Thoracic aorta (tissue), 2 donors: ENCODE results near the gene FRRS1. TPM values are rescaled to one million over a fixed set of nuclear protein-coding genes. Genes with fewer than 3 reads are reported as not detected.

Source experiments
- ATAC-seq: fragments of 150-250 bp; one replicate; pipeline ENCODE4 v1.8.0; 2017; ENCODE audit warnings: low read depth; ENCODE audit not compliant: insufficient number of reproducible peaks, low FRiP score
- DNase-seq: peaks from one replicate; pipeline ENCODE4 v3.0.0-alpha.2; 2020; ENCODE audit warnings: low spot score
- H3K27ac ChIP-seq, 2 donors: fragments of 200-600 bp; sonication (generic); 1 replicate in 1 of 2; 2 replicates in 1 of 2; pipeline ENCODE4 v1.5.1; 2016; ENCODE audit warnings: mild to moderate bottlenecking in 2 of 2, moderate library complexity in 2 of 2
- H3K27me3 ChIP-seq: fragments of 200-600 bp; sonication (generic); replicated peaks from 2 replicates; pipeline ENCODE4 v1.6.0; 2016; ENCODE audit warnings: mild to moderate bottlenecking; ENCODE audit not compliant: insufficient read depth
- H3K36me3 ChIP-seq: fragments of 200-600 bp; sonication (generic); one replicate; pipeline ENCODE4 v1.5.1; 2016
- H3K4me1 ChIP-seq, 2 donors: fragments of 200-600 bp; sonication (generic); 1 replicate in 1 of 2; 2 replicates in 1 of 2; pipeline versions ENCODE4 v1.5.1 to v1.6.0; 2016; ENCODE audit warnings: low read depth in 2 of 2, mild to moderate bottlenecking in 1 of 2; ENCODE audit not compliant: control insufficient read depth in 1 of 2
- H3K4me3 ChIP-seq: fragments of 200-600 bp; sonication (generic); 2 replicates; pipeline ENCODE4 v1.5.1; 2016; ENCODE audit warnings: mild to moderate bottlenecking
- H3K9me3 ChIP-seq: fragments of 200-600 bp; sonication (generic); 2 replicates; pipeline ENCODE4 v1.5.1; 2016
- total RNA-seq, 2 donors: library from RNA; depleted of rRNA; stranded (reverse); fragments of >200 nt; gene quantifications; one replicate each; pipeline versions ENCODE4 v1.1.0 to v1.2.3, GENCODE V29; 2016
- TF ChIP-seq, protein P1 (sequence below): fragments of 200-600 bp; sonication (generic); IDR thresholded peaks from one replicate; pipeline ENCODE4 v1.5.1; 2019; ENCODE audit warnings: antibody characterized with exemption

The FRRS1 gene
- total RNA-seq, 2 donors from 2014 or later: 6.1 to 7.6 TPM

DNA sequence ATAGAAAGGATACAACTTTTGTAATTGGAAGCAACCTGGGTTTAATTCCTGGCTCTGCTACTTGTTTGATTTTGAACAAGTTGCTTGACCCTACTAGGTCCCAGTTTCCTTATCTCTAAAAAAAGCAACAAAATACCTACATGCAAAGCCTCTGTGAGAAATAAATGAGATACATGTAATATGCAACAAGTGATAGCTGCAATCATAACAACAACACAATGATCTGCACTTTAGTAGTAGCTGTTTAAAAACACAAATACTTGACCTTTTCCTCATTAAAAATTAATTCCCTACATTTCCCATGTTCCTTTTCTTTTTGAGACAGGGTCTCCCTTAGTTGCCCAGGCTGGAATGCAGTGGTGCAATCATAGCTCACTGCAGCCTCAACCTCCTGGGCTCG, 40.0 kb downstream of the FRRS1 start:
- DNase-seq (no peak), ATAC-seq (no peak)
- no peaks in the 10 kb centered on the region for H3K4me1 ChIP-seq
- no peak overlapping the region for H3K4me3 ChIP-seq
- H3K36me3 ChIP-seq: peaks cover 5% of the 10 kb centered on the region
- TF ChIP-seq, protein P1, sequence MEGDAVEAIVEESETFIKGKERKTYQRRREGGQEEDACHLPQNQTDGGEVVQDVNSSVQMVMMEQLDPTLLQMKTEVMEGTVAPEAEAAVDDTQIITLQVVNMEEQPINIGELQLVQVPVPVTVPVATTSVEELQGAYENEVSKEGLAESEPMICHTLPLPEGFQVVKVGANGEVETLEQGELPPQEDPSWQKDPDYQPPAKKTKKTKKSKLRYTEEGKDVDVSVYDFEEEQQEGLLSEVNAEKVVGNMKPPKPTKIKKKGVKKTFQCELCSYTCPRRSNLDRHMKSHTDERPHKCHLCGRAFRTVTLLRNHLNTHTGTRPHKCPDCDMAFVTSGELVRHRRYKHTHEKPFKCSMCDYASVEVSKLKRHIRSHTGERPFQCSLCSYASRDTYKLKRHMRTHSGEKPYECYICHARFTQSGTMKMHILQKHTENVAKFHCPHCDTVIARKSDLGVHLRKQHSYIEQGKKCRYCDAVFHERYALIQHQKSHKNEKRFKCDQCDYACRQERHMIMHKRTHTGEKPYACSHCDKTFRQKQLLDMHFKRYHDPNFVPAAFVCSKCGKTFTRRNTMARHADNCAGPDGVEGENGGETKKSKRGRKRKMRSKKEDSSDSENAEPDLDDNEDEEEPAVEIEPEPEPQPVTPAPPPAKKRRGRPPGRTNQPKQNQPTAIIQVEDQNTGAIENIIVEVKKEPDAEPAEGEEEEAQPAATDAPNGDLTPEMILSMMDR: no peak
- no peak overlapping the region for H3K27ac ChIP-seq
- H3K9me3 ChIP-seq: no peaks in the 10 kb centered on the region
- H3K27me3 ChIP-seq: no peaks in the 10 kb centered on the region

DNA sequence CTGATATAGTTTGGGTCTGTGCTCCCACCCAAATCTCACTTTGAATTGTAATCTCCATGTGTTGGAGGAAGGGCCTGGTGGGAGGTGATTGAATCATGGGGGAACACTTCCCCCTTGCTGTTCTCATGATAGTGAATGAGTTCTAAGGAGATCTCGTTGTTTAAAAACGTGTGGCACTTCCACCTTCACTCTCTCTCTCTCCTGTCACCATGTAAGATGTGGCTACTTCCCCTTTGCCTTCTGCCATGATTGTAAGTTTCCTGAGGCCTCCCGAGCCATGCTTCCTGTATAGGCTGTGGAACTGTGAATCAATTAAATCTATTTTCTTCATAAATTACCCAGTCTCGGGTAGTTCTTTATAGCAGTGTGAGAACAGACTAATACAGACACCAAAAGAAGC, 40.4 kb downstream of the FRRS1 start:
- TF ChIP-seq, protein P1: no peak
- no peak for ATAC-seq
- no peak overlapping the region for H3K27ac ChIP-seq
- H3K36me3 ChIP-seq: peaks cover 5% of the 10 kb centered on the region
- H3K4me3 ChIP-seq: no peak overlapping the region
- H3K27me3 ChIP-seq: no peaks in the 10 kb centered on the region
- no peak for DNase-seq
- H3K4me1 ChIP-seq: no peaks in the 10 kb centered on the region
- no peaks in the 10 kb centered on the region for H3K9me3 ChIP-seq

DNA sequence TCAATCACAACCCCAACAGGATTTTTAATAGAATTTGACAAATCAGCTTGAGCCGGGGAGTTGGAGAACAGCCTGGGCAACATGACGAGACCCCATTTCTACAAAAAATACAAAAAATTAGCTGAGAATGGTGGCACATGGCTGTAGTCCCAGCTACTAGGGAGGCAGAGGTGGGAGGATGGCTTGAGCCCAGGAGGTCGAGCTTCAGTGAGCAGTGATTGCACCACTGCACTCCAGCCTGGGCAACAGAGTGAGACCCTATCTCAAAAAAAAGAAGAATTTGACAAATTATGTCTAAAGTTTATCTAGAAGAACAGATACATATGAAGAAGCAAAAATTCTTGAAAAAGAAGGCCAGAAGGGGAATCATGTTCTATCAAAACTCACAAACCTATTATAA, 43.2 kb downstream of the FRRS1 start:
- Histone ChIP-seq H3K27ac (no peak overlapping the region), H3K4me3 (no peak overlapping the region), H3K4me1 (no peaks in the 10 kb centered on the region), H3K36me3 (peaks cover 5% of the 10 kb centered on the region), H3K9me3 (no peaks in the 10 kb centered on the region), H3K27me3 (no peaks in the 10 kb centered on the region)
- ATAC-seq (no peak), DNase-seq (no peak)
- TF ChIP-seq, protein P1: no peak

DNA sequence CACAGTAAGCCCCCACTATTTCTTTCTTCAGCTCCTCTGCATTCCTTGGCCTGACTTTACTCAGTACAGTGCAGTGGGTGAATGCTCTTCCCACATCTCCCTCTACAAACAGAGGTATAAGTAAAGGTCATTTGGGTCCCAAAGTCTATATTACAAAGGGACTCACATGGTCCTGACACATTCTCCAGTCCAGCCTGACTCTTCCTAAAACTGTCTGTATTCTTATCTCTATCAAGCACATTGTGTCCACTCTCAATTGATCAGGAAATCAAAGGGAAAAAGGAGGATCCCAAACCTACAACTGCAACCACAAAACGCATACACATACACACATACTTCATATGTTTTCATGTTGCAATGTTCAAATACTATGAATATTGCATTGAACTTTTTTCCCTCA, 49.4 kb downstream of the FRRS1 start:
- Histone ChIP-seq H3K27me3 (no peaks in the 10 kb centered on the region), H3K4me3 (no peak overlapping the region), H3K36me3 (peaks cover 4% of the 10 kb centered on the region), H3K4me1 (no peaks in the 10 kb centered on the region), H3K27ac (no peak overlapping the region), H3K9me3 (no peaks in the 10 kb centered on the region)
- TF ChIP-seq, protein P1: no peak
- ATAC-seq: no peak
- no peak for DNase-seq

DNA sequence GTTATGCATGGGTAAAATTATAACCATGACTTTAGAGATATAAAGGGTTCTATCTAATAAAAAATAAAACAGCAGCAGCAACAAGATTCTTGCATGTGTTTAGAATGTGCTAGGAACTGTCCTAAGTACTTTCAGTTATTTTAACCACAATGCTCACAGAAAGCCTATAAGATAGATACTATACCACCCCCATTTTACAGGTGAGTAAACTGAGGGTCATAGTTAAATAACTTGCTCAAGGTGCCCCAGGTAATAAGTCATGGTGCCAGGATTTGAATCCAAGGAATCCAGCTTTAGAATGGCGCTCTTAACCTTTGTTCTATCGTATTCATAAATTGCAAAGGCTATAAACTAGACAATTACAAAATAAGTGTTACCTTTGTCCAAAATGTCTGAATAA, 53.4 kb downstream of the FRRS1 start:
- ATAC-seq (no peak), DNase-seq (no peak)
- H3K27ac ChIP-seq: no peak overlapping the region
- no peaks in the 10 kb centered on the region for H3K27me3 ChIP-seq
- peaks cover 4% of the 10 kb centered on the region for H3K36me3 ChIP-seq
- no peaks in the 10 kb centered on the region for H3K4me1 ChIP-seq
- no peak overlapping the region for H3K4me3 ChIP-seq
- TF ChIP-seq, protein P1: no peak
- H3K9me3 ChIP-seq: no peaks in the 10 kb centered on the region
